ENCODE measurements around the gene HEG1. TPM values are rescaled to one million over a fixed set of nuclear protein-coding genes. Genes with fewer than 3 reads are reported as not detected.

HEG1 gene
- total and polyA plus RNA-seq, 2 of the 13 experiments (the other 11 are each of a cell fraction or from before 2014, with no cell fraction given) = 10.7 to 18.2 TPM

DNA sequence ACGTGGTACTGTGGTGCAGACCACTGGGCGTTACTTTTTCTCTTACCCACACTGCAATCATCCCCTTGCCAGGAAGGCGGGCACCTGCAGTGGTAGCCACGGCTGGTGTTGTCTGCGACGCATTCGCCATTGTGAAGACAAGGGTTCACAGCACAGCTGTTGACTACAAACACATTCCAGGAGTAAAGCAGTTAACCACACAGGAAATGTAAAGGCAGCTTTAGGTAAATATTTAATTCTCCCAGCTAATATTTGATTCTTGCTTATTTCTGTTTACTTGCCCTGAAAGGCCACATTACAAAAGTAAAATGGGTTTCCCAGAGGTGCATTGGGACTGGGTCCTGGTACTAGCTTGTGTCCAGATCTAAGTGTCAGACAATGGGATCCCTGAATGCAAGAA, 45.4 kb downstream of the HEG1 start (continued):
- TF ChIP-seq MEF2D (CRISPR knock-in tag; IDR thresholded peaks at IDR 0.05) (peak; percentile 43; the same call in 1 of the 2 replicates), ZNF564 (CRISPR knock-in tag; IDR thresholded peaks at IDR 0.05) (no peak), ASH2L (IDR thresholded peaks at IDR 0.05; ENCODE audit: insufficient read length, low read depth, low read length) (no peak), NFIC (IDR thresholded peaks at IDR 0.05; ENCODE audit: low read length) (peak; percentile 69), ZNF282 (IDR thresholded peaks at IDR 0.05; ENCODE audit: partially characterized antibody) (no peak), NR2F2 (IDR thresholded peaks at IDR 0.05; ENCODE audit: borderline replicate concordance, low read depth) (peak; percentile 75; the same call in 1 of the 2 replicates), MAZ (IDR thresholded peaks at IDR 0.05; ENCODE audit: borderline replicate concordance, low read depth, low read length) (no peak), MAZ (CRISPR knock-in tag; IDR thresholded peaks at IDR 0.05; ENCODE audit: low read depth) (no peak), TBX3 (IDR thresholded peaks at IDR 0.05; ENCODE audit: borderline replicate concordance) (no peak), TBL1XR1 (IDR thresholded peaks at IDR 0.05; ENCODE audit: borderline replicate concordance, low read length, partially characterized antibody) (no peak), ZSCAN22 (CRISPR knock-in tag; IDR thresholded peaks at IDR 0.05) (no peak), TEAD3 (CRISPR knock-in tag; optimal IDR thresholded peaks at IDR 0.05; ENCODE audit: borderline replicate concordance) (peak; percentile 82), ZNF747 (CRISPR knock-in tag; IDR thresholded peaks at IDR 0.05; ENCODE audit: borderline replicate concordance) (0 out of 2 replicates have a peak, but pooled peaks have one; percentile 29), MED1 (CRISPR knock-in tag; IDR thresholded peaks at IDR 0.05) (peak; percentile 76; the same call in 1 of the 2 replicates)
- TF ChIP-seq, protein P1, sequence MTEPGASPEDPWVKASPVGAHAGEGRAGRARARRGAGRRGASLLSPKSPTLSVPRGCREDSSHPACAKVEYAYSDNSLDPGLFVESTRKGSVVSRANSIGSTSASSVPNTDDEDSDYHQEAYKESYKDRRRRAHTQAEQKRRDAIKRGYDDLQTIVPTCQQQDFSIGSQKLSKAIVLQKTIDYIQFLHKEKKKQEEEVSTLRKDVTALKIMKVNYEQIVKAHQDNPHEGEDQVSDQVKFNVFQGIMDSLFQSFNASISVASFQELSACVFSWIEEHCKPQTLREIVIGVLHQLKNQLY (CRISPR knock-in tag; IDR thresholded peaks at IDR 0.05) = no peak
- TF ChIP-seq, protein P2, sequence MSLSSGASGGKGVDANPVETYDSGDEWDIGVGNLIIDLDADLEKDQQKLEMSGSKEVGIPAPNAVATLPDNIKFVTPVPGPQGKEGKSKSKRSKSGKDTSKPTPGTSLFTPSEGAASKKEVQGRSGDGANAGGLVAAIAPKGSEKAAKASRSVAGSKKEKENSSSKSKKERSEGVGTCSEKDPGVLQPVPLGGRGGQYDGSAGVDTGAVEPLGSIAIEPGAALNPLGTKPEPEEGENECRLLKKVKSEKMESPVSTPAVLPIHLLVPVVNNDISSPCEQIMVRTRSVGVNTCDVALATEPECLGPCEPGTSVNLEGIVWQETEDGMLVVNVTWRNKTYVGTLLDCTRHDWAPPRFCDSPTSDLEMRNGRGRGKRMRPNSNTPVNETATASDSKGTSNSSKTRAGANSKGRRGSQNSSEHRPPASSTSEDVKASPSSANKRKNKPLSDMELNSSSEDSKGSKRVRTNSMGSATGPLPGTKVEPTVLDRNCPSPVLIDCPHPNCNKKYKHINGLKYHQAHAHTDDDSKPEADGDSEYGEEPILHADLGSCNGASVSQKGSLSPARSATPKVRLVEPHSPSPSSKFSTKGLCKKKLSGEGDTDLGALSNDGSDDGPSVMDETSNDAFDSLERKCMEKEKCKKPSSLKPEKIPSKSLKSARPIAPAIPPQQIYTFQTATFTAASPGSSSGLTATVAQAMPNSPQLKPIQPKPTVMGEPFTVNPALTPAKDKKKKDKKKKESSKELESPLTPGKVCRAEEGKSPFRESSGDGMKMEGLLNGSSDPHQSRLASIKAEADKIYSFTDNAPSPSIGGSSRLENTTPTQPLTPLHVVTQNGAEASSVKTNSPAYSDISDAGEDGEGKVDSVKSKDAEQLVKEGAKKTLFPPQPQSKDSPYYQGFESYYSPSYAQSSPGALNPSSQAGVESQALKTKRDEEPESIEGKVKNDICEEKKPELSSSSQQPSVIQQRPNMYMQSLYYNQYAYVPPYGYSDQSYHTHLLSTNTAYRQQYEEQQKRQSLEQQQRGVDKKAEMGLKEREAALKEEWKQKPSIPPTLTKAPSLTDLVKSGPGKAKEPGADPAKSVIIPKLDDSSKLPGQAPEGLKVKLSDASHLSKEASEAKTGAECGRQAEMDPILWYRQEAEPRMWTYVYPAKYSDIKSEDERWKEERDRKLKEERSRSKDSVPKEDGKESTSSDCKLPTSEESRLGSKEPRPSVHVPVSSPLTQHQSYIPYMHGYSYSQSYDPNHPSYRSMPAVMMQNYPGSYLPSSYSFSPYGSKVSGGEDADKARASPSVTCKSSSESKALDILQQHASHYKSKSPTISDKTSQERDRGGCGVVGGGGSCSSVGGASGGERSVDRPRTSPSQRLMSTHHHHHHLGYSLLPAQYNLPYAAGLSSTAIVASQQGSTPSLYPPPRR (CRISPR knock-in tag; IDR thresholded peaks at IDR 0.05; ENCODE audit: borderline replicate concordance) = peak; percentile 85
- TF ChIP-seq, protein P3, sequence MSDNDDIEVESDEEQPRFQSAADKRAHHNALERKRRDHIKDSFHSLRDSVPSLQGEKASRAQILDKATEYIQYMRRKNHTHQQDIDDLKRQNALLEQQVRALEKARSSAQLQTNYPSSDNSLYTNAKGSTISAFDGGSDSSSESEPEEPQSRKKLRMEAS (IDR thresholded peaks at IDR 0.05) = no peak
- TF ChIP-seq, protein P4, sequence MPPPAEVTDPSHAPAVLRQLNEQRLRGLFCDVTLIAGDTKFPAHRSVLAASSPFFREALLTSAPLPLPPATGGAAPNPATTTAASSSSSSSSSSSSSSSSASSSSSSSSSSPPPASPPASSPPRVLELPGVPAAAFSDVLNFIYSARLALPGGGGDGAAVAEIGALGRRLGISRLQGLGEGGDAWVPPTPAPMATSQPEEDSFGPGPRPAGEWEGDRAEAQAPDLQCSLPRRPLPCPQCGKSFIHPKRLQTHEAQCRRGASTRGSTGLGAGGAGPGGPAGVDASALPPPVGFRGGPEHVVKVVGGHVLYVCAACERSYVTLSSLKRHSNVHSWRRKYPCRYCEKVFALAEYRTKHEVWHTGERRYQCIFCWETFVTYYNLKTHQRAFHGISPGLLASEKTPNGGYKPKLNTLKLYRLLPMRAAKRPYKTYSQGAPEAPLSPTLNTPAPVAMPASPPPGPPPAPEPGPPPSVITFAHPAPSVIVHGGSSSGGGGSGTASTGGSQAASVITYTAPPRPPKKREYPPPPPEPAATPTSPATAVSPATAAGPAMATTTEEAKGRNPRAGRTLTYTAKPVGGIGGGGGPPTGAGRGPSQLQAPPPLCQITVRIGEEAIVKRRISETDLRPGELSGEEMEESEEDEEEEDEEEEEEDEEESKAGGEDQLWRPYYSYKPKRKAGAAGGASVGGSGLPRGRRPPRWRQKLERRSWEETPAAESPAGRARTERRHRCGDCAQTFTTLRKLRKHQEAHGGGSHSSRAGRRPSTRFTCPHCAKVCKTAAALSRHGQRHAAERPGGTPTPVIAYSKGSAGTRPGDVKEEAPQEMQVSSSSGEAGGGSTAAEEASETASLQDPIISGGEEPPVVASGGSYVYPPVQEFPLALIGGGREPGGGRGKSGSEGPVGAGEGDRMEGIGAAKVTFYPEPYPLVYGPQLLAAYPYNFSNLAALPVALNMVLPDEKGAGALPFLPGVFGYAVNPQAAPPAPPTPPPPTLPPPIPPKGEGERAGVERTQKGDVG (CRISPR knock-in tag; IDR thresholded peaks at IDR 0.05; ENCODE audit: borderline replicate concordance) = peak; percentile 90; the same call in 1 of the 2 replicates
- TF ChIP-seq, protein P5, sequence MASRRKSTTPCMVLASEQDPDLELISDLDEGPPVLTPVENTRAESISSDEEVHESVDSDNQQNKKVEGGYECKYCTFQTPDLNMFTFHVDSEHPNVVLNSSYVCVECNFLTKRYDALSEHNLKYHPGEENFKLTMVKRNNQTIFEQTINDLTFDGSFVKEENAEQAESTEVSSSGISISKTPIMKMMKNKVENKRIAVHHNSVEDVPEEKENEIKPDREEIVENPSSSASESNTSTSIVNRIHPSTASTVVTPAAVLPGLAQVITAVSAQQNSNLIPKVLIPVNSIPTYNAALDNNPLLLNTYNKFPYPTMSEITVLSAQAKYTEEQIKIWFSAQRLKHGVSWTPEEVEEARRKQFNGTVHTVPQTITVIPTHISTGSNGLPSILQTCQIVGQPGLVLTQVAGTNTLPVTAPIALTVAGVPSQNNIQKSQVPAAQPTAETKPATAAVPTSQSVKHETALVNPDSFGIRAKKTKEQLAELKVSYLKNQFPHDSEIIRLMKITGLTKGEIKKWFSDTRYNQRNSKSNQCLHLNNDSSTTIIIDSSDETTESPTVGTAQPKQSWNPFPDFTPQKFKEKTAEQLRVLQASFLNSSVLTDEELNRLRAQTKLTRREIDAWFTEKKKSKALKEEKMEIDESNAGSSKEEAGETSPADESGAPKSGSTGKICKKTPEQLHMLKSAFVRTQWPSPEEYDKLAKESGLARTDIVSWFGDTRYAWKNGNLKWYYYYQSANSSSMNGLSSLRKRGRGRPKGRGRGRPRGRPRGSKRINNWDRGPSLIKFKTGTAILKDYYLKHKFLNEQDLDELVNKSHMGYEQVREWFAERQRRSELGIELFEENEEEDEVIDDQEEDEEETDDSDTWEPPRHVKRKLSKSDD (CRISPR knock-in tag; IDR thresholded peaks at IDR 0.05; ENCODE audit: low read depth) = 0 out of 2 replicates have a peak, but pooled peaks have one; percentile 42

All from HepG2 (cell line).